Coronary artery (tissue), 2 donors: Measurements from ENCODE around the gene CLIC5.
A peak's percentile ranks its signal among the peaks of the same experiment; 100 is the strongest.

Experiments
- DNase-seq: peaks from one replicate; pipeline ENCODE4 v3.0.0-alpha.2; 2017; ENCODE audit warnings: low spot score
- H3K27ac ChIP-seq, 2 donors: fragments of 200-600 bp; sonication (generic); one replicate each; pipeline ENCODE4 v1.5.1; 2016 to 2019
- H3K4me3 ChIP-seq: fragments of 200-600 bp; sonication (generic); 2 replicates; pipeline ENCODE4 v1.5.1; 2016; ENCODE audit warnings: mild to moderate bottlenecking, moderate library complexity
- TF ChIP-seq, protein P1 (sequence below): fragments of 200-600 bp; sonication (generic); IDR thresholded peaks from one replicate; pipeline ENCODE4 v1.5.1; 2019; ENCODE audit warnings: antibody characterized with exemption

The CLIC5 gene

DNA sequence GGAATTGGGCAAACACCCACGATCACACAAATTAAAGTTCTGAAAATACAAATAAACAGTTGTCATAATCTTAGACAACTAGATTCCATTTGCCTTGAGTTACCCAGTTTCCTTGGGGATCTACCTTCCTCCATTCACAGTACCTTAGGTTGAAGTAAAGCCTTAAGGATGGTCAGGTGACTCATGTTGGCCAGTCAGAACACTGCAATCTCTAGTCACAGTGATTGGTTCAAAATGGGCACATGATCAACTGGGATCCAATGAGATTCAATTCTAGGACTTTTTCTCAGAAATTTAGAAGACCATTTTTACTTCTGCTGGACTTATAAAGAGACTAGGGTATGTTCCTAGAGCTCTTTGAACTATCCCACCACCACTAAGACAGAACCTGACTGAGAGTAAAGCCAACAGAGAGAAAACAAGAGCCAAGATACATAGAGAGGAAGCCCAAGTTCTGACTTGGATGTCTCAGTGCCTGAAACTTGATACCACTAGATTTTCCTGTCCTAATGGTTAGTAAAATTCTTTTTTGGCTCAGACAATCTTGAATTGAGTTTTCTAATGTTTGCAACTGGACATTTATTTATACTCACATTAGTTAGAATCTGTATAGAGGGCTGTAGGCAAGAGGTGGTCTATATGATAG lies 8.6 kb upstream of the CLIC5 start:
- H3K4me3 ChIP-seq = no peak overlapping the region
- TF ChIP-seq, protein P1, sequence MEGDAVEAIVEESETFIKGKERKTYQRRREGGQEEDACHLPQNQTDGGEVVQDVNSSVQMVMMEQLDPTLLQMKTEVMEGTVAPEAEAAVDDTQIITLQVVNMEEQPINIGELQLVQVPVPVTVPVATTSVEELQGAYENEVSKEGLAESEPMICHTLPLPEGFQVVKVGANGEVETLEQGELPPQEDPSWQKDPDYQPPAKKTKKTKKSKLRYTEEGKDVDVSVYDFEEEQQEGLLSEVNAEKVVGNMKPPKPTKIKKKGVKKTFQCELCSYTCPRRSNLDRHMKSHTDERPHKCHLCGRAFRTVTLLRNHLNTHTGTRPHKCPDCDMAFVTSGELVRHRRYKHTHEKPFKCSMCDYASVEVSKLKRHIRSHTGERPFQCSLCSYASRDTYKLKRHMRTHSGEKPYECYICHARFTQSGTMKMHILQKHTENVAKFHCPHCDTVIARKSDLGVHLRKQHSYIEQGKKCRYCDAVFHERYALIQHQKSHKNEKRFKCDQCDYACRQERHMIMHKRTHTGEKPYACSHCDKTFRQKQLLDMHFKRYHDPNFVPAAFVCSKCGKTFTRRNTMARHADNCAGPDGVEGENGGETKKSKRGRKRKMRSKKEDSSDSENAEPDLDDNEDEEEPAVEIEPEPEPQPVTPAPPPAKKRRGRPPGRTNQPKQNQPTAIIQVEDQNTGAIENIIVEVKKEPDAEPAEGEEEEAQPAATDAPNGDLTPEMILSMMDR = no peak
- DNase-seq = no peak
- no peak overlapping the region for H3K27ac ChIP-seq

DNA sequence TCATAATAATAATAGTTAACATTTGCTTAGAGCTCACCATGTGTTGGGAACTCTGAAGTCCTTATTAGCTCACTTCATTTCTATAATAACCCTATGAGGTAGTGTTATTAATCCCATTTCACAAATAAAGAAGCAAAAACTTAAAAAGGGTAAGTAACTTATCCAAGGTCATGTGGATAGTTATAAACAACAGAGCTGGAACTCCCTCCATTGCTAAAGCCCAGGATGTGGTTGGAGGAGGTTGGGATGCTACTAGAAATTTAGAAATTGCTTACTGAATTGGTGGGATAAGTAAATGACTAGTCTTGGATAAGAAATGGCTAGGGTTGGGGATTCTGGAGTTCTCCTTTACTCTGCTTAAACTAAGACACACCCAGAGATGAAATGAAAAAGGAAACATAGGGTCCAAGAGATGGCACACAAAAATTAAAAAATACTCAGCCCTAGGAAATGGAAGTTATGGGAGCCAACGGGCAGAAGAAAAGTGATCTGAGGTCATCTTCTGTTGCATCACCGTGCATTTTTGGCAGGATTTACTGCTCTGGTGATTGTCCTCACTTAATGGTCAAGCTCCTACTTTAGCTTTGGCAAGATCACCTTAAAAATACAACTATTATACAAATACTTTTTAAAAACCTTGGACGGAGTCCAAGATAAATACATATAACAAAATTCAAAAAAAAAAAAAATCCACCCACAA lies 7.7 kb upstream of the CLIC5 start:
- Histone ChIP-seq H3K27ac (no peak overlapping the region), H3K4me3 (no peak overlapping the region)
- TF ChIP-seq, protein P1 = no peak
- no peak for DNase-seq

DNA sequence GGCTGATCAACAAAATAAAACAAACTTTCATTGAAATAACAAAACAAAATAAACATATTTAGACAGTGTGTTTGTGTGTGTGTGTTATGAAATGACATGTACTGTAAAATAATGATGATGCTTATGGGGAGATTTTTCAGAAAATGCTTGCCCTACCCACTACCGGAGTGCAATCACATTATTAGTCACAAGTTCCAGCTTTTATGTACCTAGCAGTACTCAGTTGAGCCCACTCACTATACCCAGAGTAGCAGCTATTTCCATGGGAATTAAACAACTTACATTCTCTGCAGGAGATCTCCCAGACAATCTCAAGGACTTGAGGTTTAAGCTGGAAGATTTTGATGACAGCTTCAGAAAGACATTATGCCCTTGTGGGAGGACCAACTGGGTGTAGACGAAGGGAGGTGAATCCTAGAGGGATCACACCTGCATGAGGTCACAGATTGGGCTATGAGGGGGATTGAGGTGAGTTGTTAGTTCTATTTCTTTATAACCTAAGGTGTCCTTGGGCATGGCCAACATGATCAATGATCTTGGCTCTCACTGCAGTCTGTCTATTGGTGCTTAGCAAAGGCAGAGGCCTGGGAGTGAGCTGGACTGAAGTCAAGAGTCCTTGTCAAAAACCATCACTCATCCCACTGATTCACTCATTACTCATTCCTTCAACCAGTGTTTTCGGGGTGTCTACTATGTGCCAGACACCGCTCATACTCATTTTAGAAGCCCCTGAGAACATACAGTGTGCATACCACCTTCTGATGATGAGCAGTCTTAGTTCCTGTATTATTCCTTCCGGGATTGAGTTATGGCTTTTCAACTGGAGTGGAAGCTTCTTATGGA lies 6.7 kb upstream of the CLIC5 start:
- H3K4me3 ChIP-seq = no peak overlapping the region
- H3K27ac ChIP-seq = no peak overlapping the region
- TF ChIP-seq, protein P1 = no peak
- no peak for DNase-seq

DNA sequence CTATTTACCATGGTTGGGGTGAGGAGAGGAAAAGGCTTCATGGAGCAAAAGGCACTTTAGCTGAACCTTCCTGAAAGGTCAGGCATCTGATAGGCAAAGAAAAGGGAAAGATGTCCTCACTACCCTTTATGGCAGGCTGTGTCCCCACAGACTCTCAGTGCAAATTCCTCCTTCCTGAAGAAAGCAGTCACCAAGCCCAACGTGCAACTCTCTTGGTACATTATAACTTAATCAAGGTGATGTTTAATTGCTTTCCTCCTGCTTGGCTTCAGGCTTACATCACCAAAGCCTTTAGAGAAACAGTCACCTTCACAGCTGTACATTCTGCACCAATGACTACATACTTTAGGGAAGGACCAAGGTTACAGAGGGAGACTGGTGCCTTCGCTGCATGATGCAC lies 2.1 kb upstream of the CLIC5 start:
- Histone ChIP-seq H3K4me3 (no peak overlapping the region), H3K27ac (no peak overlapping the region)
- DNase-seq = no peak
- TF ChIP-seq, protein P1 = no peak

DNA sequence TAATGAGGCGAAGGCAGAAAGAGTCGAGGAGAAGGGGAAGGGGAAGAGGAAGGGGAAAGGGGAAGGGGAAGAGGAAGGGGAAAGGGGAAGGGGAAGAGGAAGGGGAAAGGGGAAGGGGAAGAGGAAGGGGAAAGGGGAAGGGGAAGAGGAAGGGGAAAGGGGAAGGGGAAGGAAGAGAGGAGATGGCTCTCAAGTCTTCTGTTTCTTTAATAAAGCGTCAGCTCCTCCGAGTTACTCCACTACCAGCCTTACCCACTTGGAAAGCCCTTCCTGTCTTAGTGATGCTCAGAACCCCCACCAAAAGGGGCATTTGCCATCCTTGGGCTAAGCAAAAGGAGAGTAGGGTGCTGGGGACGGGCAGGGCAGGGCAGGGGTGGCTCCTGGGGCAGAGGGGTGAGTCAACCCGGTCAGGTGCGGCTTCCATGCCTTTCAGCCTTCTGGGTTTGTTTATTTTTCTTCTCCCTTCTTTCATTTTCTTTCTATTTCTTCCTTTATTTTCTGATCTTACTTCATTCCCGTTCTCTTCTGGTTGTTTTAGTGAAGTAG lies 476 bp upstream of the CLIC5 start:
- no peak for DNase-seq
- H3K4me3 ChIP-seq = peak overlapping the region; percentile 72
- H3K27ac ChIP-seq = peak overlapping the region in 1 of 2 donors; percentile 23
- TF ChIP-seq, protein P1 = no peak

DNA sequence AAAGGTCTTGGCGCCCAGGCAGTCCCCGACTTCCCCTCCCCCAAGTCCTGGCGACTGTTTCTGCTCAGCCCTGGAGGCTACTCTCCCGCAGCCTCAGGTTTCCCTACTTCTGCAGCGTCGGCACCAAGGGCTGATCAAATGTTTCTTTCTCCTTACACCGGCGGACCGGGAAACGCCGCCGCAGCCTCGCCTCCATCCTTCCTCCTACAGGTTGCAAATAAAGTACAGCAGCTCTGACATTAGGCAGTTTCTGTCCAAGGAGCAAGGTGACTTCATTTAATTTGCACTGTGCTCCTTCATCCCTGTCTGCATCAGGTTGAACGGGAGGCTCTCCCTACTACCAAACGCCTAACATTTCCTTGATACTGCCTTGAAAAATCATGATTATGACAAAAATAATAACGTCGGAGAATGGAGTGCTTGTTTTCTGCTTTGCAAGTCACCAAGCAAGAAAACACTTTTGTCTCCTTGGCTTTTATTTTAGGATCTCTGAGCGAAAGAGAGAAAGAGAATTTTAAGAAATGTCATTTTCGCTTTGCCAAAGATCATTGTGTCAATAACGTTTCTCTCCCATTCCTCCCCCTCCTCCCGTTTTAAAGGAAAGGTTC lies 1.0 kb downstream of the CLIC5 start:
- DNase-seq = no peak
- Histone ChIP-seq H3K4me3 (peak overlapping the region; percentile 72), H3K27ac (no peak overlapping the region)
- TF ChIP-seq, protein P1 = no peak
